GM19452 (cell line): ENCODE results near the gene GNB2.

ENCODE experiments used
- ATAC-seq: cut with Tn5 transposase; IDR thresholded peaks from one replicate; pipeline ENCODE4 v1.9.1; 2021; ENCODE audit not compliant: unreplicated experiment

Gene GNB2

DNA sequence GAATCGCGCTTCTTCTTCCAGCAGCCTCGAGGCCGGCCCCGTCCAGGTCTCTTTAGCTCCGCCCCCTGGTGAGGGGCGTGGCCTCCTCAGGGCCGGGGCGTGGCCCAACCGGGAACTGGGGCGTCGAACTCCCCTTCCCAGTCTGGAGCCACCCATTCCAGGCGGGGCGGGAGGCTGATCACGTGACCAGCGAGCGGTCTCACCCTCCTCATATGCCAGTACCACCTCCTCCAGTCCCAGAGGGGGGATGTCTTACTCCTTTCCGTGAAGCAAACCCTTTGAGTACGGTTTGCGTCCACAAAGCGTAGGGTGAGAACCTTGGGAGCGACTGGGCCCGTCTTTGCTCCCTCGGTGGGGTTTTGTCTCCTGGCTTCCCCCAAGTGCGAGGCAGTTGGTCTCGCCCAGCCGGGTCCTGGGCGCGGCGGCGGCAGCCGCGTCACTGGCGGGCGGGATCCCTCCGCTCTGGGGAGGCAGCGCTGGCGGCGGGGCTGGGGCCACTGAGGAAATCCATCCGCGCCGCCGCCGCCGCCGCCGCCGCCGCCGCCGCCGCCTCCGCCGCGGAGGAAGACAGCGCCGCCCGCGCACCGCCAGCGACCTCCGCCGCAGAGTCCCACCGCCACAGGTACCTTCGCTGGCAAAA is at the start of gene GNB2:
Gene GNB2, plus strand, starts transcription at position 439 of the 640 bp plus-strand sequence. CDS start 2,526 bp downstream, outside the sequence.
- peak; percentile 57 for ATAC-seq

GRCh38 chr7:100623951-100624824 is 49.4 kb upstream of the GNB2 start:
- ATAC-seq: no peak

DNA sequence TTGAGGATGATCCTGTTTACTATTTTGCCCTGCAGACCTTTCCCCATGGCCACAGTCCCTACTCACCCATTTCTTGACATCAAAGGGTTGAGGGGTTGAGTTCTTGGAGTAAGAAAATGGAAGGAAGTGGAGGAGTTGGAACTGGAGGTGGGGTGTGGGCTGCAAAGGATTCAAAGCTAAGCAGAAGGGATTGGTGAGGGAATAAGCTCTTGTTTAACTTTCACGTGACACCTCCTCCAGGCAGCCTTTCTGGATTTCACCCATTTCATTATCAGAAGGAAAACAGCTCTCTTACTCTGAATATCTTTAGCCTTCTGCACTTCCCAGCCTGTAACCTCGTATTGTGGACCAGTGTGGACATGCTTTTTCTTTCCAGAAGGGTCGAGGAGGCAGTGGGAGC is 47.5 kb upstream of the GNB2 start:
- no peak for ATAC-seq

DNA sequence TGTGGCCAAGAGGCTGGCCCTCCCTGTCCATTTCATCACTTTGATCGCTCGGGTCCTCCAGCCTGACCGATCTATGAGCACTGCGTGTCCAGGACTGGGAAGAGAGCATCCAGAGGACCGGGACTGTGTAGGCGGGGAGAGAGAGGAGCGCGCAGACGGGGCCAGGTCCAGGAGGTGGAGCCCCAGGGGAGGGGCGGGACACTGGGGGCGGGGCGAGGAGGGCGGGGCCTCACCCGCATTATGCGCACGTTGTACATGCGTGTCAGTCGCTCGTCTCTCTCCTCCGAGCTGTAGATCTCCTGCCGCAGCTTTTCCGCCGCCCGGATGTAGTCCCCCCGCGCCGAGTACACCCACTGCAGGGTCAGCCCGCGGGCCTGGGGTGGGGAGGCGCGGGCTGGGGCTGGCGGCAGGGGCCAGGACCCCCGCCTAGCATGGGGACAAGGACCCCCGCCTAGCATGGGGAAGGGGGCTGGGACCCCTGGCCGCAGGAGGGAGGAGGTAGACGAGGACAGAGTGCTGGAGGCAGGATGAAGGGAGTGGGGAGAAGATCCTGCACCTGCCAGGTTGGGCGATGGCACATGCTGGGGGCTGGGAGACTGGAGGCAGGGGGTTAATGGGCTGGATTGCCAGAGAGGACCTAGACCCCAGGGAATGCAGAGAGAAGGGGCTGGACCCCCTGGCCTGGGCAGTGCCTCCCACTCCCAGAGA is 46.9 kb upstream of the GNB2 start:
- peak; percentile 67 for ATAC-seq

GRCh38 chr7:100627238-100627549 is 46.3 kb upstream of the GNB2 start:
- no peak for ATAC-seq

DNA sequence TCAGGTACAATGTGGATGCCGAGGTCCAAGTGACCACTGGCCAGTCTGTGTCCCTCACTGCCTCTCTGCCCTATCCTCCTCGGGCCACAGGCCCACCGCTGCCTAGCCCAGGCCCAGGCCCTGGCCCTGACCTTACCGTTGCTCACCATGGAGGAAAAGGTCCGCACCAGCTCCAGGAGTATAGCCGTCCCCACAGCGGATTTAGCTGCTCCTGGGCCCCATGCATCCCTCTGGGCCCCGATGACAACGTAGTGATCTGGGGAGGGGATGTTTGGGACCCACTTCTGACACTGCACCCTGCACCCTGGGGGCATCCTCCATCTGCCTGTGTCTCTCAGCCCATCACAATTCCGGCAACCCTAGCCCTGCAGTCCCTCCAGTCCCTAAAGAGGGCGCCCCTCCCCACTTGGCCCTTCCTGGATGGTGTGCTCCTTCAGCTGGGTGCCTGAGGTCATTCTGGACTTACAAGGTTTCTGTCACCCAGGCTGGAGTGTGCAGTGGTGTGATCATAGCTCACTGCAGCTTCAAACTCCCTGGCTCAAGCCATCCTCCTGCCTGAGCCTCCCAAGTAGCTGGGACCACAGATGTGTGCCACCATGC is 44.3 kb upstream of the GNB2 start:
- ATAC-seq: no peak

DNA sequence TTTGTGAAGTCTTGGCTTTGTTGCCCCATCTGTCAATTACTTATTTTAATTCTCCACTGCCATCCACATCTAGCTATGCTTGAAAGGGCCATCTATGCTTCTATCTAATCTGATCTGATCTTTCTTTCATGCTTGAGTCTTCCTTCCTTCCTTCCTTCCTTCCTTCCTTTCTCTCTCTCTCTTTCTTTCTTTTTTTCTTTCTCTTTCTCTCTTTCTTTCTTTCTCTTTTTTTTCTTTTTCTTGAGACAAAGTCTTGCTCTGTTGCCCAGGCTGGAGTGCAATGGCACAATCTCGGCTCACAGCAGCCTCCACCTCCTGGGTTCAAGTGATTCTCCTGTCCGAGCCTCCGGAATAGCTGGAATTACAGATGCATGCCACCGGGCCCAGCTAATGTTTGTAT is 43.5 kb upstream of the GNB2 start:
- ATAC-seq: no peak

- no peak for ATAC-seq
These were observed 40.4 kb upstream of the GNB2 start for GRCh38 chr7:100632951-100633717.

- no peak for ATAC-seq
These were observed 33.5 kb upstream of the GNB2 start for GRCh38 chr7:100639995-100640516.

- no peak for ATAC-seq
These were observed 32.8 kb upstream of the GNB2 start for GRCh38 chr7:100640517-100641440.

DNA sequence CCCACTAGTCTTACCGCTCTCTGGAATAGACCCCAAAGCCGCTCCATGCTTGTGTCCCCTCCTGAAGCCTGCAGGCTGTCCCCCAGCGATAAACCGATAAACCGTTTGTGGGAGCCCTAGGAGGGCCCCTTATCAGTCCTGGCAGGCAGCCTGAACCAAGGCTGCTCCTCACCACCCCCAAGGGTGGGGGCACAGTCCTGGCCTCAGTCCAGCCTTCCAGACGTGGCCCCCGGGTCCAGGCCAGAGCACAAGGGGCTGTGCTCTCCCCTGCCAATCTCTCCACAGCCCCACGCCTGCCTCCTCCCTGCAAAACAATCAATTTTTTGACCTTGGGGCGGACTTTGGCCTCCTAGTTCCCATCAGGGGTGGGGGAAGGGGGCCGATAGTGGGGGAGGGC is 32.1 kb upstream of the GNB2 start, which contains the start of gene TFR2:
Gene TFR2, minus strand, starts transcription at position 90 of the 397 bp plus-strand sequence. Its CDS starts 43 bp downstream, at position 47.
- no peak for ATAC-seq

DNA sequence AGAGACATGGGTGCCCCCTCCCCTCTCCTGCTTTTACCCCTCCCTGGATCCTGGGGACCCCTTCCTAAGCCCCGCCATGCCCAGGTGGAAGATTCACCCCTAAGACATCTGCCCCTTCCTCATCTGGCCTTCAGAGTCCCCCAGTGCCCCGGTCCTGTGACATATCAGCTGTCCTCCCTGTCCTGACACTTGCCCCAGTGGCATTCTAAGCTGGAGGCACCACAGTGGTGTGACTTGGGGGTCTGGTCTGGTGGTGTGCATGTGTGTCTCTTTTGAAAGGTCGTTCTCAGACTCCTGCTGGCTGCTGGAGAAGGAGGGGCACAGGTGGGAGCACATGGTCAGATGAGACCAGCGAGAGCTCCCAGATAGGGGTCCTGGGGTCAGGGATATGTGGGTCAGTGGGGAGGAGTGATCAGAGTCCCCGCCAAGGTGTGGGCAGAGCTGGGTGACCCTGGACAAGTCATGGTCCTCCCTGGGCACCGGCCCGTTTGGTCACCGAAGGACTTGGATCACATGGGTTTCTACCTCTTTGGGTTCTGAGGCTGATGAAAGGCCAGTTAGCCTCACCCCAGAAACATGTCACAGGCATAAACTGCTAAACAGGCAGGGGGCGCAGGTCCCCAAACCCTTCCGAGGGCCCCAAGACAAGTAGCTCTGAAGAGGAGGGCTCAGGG is 31.5 kb upstream of the GNB2 start:
- no peak for ATAC-seq

GRCh38 chr7:100642534-100642907 is 31.0 kb upstream of the GNB2 start:
- no peak for ATAC-seq

GRCh38 chr7:100649826-100650565 is 23.5 kb upstream of the GNB2 start:
- ATAC-seq: no peak

DNA sequence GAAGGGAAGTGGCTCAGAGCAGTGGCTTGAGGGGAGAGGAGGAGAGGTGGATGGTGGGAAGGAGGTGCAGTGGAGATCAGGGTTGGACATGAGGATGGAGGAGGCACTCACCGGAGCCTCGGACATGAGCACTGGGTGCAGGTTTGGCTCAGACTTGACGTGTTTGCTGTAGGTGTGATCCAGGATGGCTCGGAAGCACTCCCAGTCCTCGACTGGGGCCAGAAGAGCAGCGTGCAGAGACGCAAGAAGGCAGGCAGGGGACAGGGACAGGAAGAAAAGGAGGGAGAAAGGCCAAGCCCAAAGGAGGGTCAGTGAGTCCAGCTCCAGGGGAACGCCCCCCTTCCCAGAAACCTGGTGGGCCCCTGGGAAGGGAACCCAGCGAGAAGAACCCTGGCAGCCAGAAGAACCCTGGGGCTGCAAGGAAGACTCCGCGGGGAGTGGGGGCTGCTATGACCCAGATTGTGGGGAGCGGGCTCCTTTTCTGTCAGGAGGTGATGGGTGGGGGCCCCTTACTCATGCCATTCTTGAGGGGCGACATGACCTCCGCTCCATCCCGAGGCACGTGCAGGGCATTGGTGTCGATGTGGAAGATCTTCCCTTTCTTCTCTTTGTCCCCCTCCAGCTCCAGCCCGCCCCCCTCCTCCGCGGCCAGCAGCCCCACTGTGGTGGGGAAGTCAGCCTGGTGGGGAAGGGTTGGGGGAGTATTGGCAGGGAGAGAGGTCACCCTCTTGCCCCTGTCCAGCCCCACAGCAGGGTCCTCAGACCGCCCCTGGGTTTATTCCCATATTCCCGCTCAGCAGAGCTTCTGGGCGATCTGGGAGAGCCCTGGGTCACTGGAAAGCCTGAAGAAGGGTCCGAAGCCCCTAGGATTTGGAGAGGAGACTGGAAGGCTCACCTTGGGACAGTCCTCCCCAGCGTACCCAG is 18.4 kb upstream of the GNB2 start:
- ATAC-seq: no peak

DNA sequence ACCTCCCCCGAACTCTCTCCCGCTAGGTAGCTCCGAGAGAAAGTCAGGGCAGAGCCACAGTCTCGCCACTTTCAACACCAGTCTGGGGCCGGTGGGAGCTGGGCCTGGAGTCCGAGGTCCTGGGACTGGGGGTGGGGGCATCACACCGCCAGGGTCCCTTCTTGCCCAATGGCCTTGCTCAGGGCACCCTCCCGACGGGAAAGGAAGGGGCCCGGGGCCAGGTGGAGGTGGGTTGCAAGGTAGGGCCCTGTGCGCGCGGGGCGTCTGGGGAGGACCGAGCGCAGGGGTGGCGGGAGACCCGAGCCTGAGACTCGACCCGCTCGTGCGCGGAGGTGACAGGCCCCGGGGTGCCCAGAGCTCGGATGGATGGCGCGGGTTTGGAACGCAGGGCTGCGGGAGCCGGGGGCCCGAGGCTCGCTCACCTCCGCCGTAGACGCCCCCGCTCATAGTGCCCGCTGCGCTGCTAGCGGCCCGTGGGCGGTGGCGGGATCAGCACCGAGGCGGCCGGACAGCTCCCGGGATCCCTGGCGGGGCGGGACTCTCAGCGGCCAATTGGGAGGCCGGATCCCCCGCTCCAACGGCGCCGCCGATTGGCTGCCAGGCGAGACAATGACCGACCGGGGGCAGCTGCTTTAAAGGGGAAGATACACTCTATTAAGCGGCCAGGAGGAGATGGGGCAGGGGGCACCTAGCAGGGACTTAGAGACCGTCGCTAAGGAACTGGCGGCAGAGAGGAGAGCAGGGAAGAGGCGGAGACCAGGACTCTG is 17.4 kb upstream of the GNB2 start, which contains the start of gene ACTL6B:
Gene ACTL6B, minus strand, starts transcription at position 541 of the 767 bp plus-strand sequence. Its CDS starts 94 bp downstream, at position 447.
- no peak for ATAC-seq
